ENCODE measurements around the gene ADAMTS10.

ADAMTS10 gene

GRCh38 chr19:8601796-8602195 lies 8.7 kb downstream of the ADAMTS10 start:
- TF ChIP-seq FOXM1 (IDR thresholded peaks at IDR 0.05; ENCODE audit: borderline replicate concordance, low read depth) (no peak), USF1 (IDR thresholded peaks at IDR 0.05) (no peak), REST (IDR thresholded peaks at IDR 0.05; ENCODE audit: low read depth) (no peak), EGR1 (IDR thresholded peaks at IDR 0.05) (no peak), ZBTB7A (IDR thresholded peaks at IDR 0.05; ENCODE audit: low read depth) (no peak), NFIC (IDR thresholded peaks at IDR 0.05) (no peak), YY1 (IDR thresholded peaks at IDR 0.05; ENCODE audit: low read depth) (no peak), TCF12 (IDR thresholded peaks at IDR 0.05; ENCODE audit: low read depth) (no peak), TAF1 (IDR thresholded peaks at IDR 0.05; ENCODE audit: low read depth) (no peak), TEAD4 (IDR thresholded peaks at IDR 0.05) (no peak), EP300 (IDR thresholded peaks at IDR 0.05; ENCODE audit: borderline replicate concordance) (no peak), CEBPB (IDR thresholded peaks at IDR 0.05) (no peak), MAX (IDR thresholded peaks at IDR 0.05) (no peak), CREB1 (IDR thresholded peaks at IDR 0.05; ENCODE audit: low read depth) (no peak), RAD21 (IDR thresholded peaks at IDR 0.05; ENCODE audit: low read depth) (no peak)

- TF ChIP-seq RAD21 (IDR thresholded peaks at IDR 0.05; ENCODE audit: low read depth): no peak
- no peak for TF ChIP-seq TAF1 (IDR thresholded peaks at IDR 0.05; ENCODE audit: low read depth)
- no peak for TF ChIP-seq CREB1 (IDR thresholded peaks at IDR 0.05; ENCODE audit: low read depth)
- TF ChIP-seq EP300 (IDR thresholded peaks at IDR 0.05; ENCODE audit: borderline replicate concordance): no peak
- no peak for TF ChIP-seq FOXM1 (IDR thresholded peaks at IDR 0.05; ENCODE audit: borderline replicate concordance, low read depth)
- no peak for TF ChIP-seq NFIC (IDR thresholded peaks at IDR 0.05)
- TF ChIP-seq TEAD4 (IDR thresholded peaks at IDR 0.05): no peak
- no peak for TF ChIP-seq REST (IDR thresholded peaks at IDR 0.05; ENCODE audit: low read depth)
- no peak for TF ChIP-seq ZBTB7A (IDR thresholded peaks at IDR 0.05; ENCODE audit: low read depth)
- TF ChIP-seq TCF12 (IDR thresholded peaks at IDR 0.05; ENCODE audit: low read depth): no peak
- TF ChIP-seq USF1 (IDR thresholded peaks at IDR 0.05): no peak
- TF ChIP-seq MAX (IDR thresholded peaks at IDR 0.05): no peak
- TF ChIP-seq YY1 (IDR thresholded peaks at IDR 0.05; ENCODE audit: low read depth): no peak
- no peak for TF ChIP-seq CEBPB (IDR thresholded peaks at IDR 0.05)
- TF ChIP-seq EGR1 (IDR thresholded peaks at IDR 0.05): no peak
Measured at GRCh38 chr19:8600816-8601215, 9.7 kb downstream of the ADAMTS10 start.

GRCh38 chr19:8600064-8600463 lies 10.5 kb downstream of the ADAMTS10 start:
- no peak for TF ChIP-seq EP300 (IDR thresholded peaks at IDR 0.05; ENCODE audit: borderline replicate concordance)
- TF ChIP-seq RAD21 (IDR thresholded peaks at IDR 0.05; ENCODE audit: low read depth): no peak
- TF ChIP-seq CREB1 (IDR thresholded peaks at IDR 0.05; ENCODE audit: low read depth): no peak
- no peak for TF ChIP-seq FOXM1 (IDR thresholded peaks at IDR 0.05; ENCODE audit: borderline replicate concordance, low read depth)
- no peak for TF ChIP-seq USF1 (IDR thresholded peaks at IDR 0.05)
- TF ChIP-seq TAF1 (IDR thresholded peaks at IDR 0.05; ENCODE audit: low read depth): no peak
- no peak for TF ChIP-seq CEBPB (IDR thresholded peaks at IDR 0.05)
- no peak for TF ChIP-seq EGR1 (IDR thresholded peaks at IDR 0.05)
- no peak for TF ChIP-seq YY1 (IDR thresholded peaks at IDR 0.05; ENCODE audit: low read depth)
- no peak for TF ChIP-seq REST (IDR thresholded peaks at IDR 0.05; ENCODE audit: low read depth)
- no peak for TF ChIP-seq MAX (IDR thresholded peaks at IDR 0.05)
- no peak for TF ChIP-seq ZBTB7A (IDR thresholded peaks at IDR 0.05; ENCODE audit: low read depth)
- no peak for TF ChIP-seq TEAD4 (IDR thresholded peaks at IDR 0.05)
- TF ChIP-seq TCF12 (IDR thresholded peaks at IDR 0.05; ENCODE audit: low read depth): no peak
- TF ChIP-seq NFIC (IDR thresholded peaks at IDR 0.05): no peak
